GM19099 (cell line): ENCODE measurements around the gene GRID2.

Experiments used
- POLR2A ChIP-seq: IDR thresholded peaks from 3 replicates; pipeline ENCODE4 v1.6.1; 2011; ENCODE audit warnings: low read depth; ENCODE audit not compliant: insufficient read length; ENCODE audit errors: extremely low read depth

The GRID2 gene

GRCh38 chr4:93743635-93744034, 1439.9 kb downstream of the GRID2 start:
- no peak for TF ChIP-seq POLR2A

DNA sequence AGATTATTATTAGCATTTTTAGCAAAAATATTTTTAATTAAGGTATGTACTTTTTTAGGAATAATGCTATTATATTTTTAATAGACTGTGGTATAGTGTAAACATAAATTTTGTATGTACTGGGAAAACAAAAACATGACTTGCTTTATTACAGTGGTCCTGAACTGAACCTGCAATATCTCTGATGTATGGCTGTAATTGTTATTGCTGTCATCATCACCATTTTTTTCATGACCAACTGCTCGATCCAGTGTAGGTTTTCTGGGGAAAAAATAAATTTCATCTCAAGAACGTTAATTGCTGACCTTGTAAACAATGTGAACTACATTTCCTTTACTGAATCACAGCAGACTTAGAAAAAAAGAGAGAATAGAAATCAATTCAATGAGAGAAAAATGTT, 1441.2 kb downstream of the GRID2 start:
- TF ChIP-seq POLR2A = no peak

DNA sequence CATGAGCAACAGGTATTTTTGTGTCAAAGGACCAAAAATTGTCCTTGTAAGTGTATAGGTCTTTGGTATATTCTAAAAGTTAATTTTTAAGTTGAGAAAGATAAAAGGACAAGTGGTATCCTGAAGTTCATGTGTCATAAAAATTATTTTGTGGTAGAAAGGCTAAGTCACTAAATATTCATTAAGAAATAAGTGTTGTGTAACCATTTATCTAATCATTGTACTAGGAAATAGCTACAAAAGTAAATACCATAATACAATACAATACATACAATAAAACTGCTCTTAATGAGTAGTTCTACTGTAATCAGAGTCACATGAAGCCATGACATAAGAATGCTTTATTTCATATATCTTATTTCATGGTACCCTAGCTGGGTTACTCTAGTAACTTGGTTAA, 1442.3 kb downstream of the GRID2 start:
- TF ChIP-seq POLR2A = no peak

GRCh38 chr4:93747220-93747619, 1443.5 kb downstream of the GRID2 start:
- TF ChIP-seq POLR2A = no peak

DNA sequence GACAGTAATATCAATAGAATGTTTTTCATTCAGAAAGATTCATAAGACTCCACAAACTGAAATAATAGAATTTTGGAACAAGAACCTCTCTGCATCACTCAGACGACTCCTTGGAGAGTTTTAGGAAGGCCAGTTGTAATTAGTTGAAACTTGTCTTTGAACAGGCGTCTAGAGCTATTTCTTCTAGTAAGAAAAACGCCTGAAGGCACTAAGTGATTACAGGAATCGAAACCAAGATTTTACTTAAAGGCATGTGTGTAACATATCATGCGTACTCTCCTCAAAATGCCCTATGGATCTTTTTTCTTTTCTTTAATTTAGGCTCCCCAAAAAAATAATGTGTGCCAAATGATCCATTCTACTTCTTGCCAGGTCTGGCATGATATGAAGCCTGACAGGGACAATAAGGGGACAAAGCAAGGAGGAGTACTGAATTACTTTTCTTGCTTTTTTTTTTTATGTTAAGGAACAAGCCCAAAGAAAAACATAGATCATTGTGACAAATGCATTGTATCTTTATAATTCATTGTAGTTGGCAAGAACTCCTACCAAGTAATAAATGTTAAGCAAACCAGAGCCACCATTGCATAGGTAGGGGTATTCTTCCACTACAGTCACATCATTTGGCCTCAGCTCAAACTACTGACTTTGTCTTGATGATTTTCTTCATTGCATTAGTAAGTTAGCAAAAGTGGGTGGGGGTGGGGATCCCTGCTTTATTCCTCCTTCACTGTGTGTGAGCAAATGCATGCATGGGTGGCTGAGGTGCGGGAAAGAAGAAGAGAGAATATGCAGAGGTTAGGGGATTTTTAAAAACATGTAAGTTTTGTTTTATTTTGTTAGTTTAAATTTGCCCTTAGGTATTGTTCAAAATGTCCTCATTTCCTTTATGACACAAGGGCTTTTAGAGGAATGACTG, 1444.9 kb downstream of the GRID2 start:
- no peak for TF ChIP-seq POLR2A

GRCh38 chr4:93749292-93749761, 1445.6 kb downstream of the GRID2 start:
- no peak for TF ChIP-seq POLR2A

GRCh38 chr4:93751411-93751810, 1447.6 kb downstream of the GRID2 start:
- TF ChIP-seq POLR2A = no peak

DNA sequence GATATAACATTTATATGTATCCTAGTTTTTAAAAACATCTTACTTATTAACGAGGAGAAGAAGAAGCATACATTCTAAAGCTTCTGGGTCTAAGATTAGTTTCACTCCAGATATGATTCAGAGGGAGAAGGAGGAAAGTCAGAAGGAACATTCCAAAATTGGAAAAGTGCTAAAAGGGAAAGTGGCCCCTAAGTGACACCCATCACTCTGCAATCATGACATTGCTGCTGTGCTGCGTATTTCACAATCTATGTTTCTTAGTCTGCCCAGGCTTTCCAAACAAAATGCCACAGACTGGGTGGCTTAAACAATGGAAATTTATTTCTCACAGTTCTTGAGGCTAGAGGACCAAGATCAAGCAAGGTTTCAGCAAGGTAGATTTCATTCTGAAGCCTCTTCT, 1452.3 kb downstream of the GRID2 start:
- no peak for TF ChIP-seq POLR2A

DNA sequence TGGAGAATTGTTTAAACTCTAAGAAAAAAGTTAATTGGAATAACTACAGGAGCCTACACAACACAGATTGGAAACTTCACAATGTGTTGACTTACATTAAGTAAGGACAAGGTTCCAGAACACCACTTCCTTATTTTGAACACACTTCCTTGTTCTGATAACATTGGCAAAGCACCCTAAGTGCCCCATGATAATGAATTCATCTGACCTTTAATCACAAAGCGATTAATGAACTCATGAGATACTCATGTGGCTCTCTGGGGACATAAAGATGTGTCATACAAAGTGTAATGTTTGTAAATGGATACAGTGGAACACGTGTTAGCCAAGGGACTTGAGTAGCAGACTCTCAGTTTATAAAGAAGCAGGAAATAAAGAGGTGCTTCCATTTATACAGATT, 1455.7 kb downstream of the GRID2 start:
- TF ChIP-seq POLR2A = no peak

DNA sequence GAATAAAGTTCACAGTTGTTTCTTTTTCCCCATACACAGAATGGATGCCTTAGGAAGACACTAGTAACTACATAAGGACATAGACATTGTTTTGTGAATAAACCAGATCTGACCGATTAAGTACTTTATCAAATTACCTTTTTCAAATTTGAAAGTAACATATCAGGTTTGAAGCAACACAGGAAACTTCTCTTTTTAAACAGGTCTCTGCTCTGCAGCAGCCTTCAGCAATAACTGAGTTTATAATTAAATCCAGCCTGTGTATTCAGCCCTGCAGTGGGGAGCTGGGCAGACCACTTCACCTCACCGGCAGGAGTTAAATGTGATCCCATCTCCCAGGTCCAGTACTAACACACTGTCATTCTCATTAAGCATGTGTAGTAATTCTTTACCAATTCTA, 1456.5 kb downstream of the GRID2 start:
- no peak for TF ChIP-seq POLR2A

GRCh38 chr4:93761286-93761685, 1457.5 kb downstream of the GRID2 start:
- TF ChIP-seq POLR2A = no peak

DNA sequence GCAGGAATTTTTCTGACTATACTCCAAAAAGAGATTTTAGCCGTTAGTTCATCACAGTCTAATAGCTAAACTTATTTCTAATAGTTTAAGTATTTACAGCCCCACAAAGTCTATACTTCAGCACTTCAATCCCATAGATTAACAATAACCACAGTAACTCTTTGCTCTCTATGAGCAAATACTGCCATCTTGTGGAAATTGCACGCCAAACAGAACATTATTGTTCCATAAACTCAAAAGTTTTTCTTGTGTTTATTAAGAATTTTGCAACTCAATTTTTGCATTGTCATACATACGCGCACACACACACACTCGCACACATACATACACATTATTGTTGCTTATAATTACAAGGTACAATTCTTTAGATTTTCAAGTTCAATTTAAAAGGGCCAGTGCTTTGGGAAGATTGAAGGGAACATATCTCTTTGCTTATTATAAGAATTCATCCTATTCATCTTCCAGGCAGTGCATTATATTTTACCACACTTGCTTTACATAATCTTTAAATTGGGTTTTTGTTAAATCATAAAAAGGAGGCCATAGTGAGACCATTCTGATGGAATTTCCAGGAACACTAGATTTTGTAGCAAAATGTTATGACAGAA, 1461.0 kb downstream of the GRID2 start:
- no peak for TF ChIP-seq POLR2A

DNA sequence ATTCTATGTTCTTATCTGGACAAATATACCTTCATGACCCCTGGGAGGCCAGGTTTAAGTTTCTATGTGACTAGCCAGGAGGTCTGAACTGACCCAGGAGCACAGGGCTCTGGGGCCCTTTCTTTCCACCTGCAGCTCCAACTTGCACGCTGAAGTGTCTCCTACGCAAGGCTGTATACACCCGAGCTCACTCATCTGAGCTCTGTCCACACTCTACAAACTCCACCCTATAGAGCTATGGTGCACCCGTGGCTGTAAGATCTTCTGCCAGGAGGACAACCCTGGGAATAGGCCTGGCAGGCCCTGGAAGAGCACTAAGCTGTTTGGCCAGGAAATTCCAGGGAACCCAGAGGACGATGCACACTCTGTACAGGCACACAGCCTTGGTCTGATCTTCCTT, 1464.2 kb downstream of the GRID2 start:
- TF ChIP-seq POLR2A = no peak

GRCh38 chr4:93770201-93770600, 1466.4 kb downstream of the GRID2 start:
- TF ChIP-seq POLR2A = no peak

GRCh38 chr4:93771640-93772411, 1468.1 kb downstream of the GRID2 start:
- no peak for TF ChIP-seq POLR2A

DNA sequence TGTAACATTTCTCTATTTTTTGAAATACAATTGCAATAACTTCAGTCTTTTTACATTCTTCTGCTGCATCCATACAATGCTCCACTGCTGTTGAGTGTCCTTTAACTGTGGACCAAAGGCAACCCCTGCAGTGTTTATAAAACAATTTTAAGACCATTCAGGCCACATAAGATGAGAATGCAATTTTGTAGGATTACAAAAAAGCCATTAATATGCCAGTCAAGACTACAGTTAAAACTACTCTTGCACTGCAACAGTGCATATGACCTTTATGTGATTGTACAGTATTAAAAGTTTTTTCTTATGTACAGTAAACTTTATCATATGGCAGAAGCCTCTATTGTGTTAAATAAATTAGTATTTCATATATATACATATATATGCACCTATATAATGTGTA, 1469.1 kb downstream of the GRID2 start:
- no peak for TF ChIP-seq POLR2A

DNA sequence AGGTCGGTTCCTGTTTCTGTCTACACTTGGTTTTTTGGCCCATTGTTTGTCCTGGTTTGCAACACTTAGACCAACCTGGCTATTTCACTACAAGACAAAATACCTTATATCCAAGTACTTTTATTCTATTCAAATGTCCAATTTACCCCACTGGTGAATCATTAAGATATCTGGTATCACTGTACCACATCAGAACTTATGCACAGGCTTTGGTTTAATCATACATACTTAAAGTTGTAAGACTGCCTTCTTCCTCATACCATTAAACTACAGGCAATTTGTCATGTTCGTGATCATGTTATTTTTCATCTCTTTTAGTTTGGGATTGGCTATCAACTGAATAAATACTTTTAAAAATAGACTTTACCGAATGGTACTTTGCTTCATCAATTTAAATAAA, 1471.8 kb downstream of the GRID2 start:
- TF ChIP-seq POLR2A = no peak
